HUES64 (cell line): ENCODE results near the gene SND1.

ENCODE experiments used
- H3K27ac ChIP-seq: 2 replicates; pipeline ENCODE4 v1.7.0; 2013; ENCODE audit warnings: low read depth, low read length, inconsistent platforms
- H3K27me3 ChIP-seq: 2 replicates; pipeline ENCODE4 v1.6.1; 2013; ENCODE audit warnings: mild to moderate bottlenecking, low read length; ENCODE audit not compliant: insufficient read depth
- H3K36me3 ChIP-seq: 2 replicates; pipeline ENCODE4 v1.6.1; 2013; ENCODE audit warnings: mild to moderate bottlenecking, low read length; ENCODE audit not compliant: insufficient read depth
- H3K4me1 ChIP-seq: 2 replicates; pipeline ENCODE4 v1.6.1; 2013; ENCODE audit warnings: mild to moderate bottlenecking, low read length, moderate library complexity; ENCODE audit not compliant: insufficient read depth
- H3K4me3 ChIP-seq: 2 replicates; pipeline ENCODE4 v1.5.1; 2013; ENCODE audit warnings: mild to moderate bottlenecking, low read length, moderate library complexity
- H3K9ac ChIP-seq: 2 replicates; pipeline ENCODE4 v1.6.1; 2013; ENCODE audit warnings: mild to moderate bottlenecking, low read depth, low read length
- H3K9me3 ChIP-seq: 2 replicates; pipeline ENCODE4 v1.6.1; 2013; ENCODE audit warnings: low read depth, low read length; ENCODE audit not compliant: insufficient read depth
- WGBS: fragments of 150-250, 120-280 bp; methylation state at CpG from one replicate; pipeline ENCODE4 v1.1.7; 2013; ENCODE audit warnings: missing lambda C conversion rate; 5-methylcytosine and 5-hydroxymethylcytosine counted together

SND1 gene

DNA sequence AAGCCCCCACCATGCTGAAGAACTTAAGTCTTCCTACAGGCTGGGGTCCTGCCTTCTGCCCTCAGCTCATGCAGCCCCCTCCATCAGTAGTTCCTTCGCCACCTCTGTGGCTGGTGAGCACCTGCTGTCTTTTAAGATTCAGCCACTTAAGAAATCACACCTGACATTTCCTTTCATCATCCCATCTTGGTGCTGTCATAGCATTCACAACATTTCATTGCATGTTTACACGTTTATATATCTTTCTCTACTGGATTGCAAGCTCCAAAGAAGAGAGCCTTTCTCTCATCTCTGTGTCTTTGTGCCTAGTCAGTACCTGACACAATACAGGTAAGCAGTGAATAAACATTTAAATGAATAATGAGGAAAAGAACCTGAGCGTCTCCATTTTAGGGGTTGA, 38.3 kb downstream of the SND1 start:
- no peak overlapping the region for H3K27ac ChIP-seq
- no peak overlapping the region for H3K9ac ChIP-seq
- WGBS = 93% methylated on average over 3 of the region's 3 CpGs
- no peaks in the 10 kb centered on the region for H3K27me3 ChIP-seq
- H3K36me3 ChIP-seq = peaks cover 73% of the 10 kb centered on the region
- H3K4me3 ChIP-seq = no peak overlapping the region
- no peaks in the 10 kb centered on the region for H3K9me3 ChIP-seq
- peaks cover 5% of the 10 kb centered on the region for H3K4me1 ChIP-seq

DNA sequence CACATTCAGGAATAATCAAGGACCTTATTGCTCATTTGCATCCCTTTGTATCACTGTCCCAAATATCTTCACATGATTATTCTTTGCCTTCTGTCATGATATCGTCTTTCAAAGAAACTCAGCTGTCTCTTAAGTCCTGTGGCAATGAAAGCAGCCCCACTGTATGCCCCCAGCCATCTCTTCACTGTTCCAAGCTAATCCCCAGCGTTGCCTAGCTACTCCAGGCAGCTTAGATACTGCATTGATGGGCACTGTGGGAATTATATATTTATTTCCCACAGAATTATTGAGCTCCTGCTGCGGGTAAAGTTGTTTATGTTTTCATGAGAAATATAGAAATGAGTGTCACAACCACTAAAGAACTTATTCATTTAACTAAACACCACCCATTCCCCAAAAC, 38.8 kb downstream of the SND1 start:
- Histone ChIP-seq H3K4me1 (peaks cover under 1% of the 10 kb centered on the region; the same call in 1 of the 2 replicates), H3K27me3 (no peaks in the 10 kb centered on the region), H3K27ac (no peak overlapping the region), H3K9ac (no peak overlapping the region), H3K36me3 (peaks cover 78% of the 10 kb centered on the region), H3K4me3 (no peak overlapping the region), H3K9me3 (no peaks in the 10 kb centered on the region)
- 97% methylated on average over 2 of the region's 3 CpGs for WGBS

DNA sequence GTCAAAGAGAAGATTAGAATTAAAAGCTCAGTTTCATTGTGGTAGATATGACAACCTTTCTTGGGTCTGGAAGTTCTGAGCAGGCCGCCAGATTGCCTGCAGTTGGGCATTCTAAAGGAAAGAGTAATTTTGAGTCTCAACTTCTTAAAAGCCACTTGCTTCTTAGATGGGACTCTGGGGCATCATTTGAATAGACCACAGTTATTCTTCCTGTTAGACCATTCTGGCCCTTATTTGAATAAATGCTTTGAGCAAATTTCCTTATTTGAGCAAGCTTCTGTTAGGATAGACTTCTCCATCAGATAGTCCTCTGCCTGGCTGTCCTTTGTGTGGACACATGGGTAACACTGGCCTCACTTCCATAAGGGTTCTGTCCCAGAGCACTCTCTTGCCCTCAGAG, 40.2 kb downstream of the SND1 start:
- H3K36me3 ChIP-seq = peaks cover 79% of the 10 kb centered on the region
- no peaks in the 10 kb centered on the region for H3K9me3 ChIP-seq
- no peaks in the 10 kb centered on the region for H3K4me1 ChIP-seq
- H3K4me3 ChIP-seq = no peak overlapping the region
- WGBS = 94% methylated on average over 1 of the region's 1 CpG
- no peak overlapping the region for H3K27ac ChIP-seq
- H3K27me3 ChIP-seq = no peaks in the 10 kb centered on the region
- H3K9ac ChIP-seq = no peak overlapping the region

DNA sequence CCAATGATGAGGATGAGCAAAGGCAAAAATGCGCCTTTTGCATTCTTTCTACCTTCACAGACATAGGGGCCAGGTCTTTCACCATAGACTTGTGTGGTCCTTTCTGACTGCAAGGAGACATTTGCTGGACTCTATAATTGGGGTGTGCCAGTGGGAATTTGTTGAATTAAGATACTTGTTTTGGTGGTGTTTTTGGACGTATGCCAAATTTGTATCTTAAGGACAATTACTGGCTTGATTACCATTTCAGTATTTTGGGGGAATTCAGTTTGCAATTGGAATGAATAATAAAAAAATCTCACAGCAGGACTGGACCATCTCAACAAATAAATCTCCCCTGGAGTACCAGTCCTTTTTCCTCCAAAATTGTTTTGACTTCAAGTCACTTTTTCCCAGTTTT, 47.9 kb downstream of the SND1 start:
- Histone ChIP-seq H3K4me1 (no peaks in the 10 kb centered on the region), H3K27ac (no peak overlapping the region), H3K27me3 (no peaks in the 10 kb centered on the region), H3K9ac (no peak overlapping the region), H3K36me3 (peaks cover 100% of the 10 kb centered on the region), H3K9me3 (no peaks in the 10 kb centered on the region), H3K4me3 (no peak overlapping the region)
- WGBS = 96% methylated on average over 2 of the region's 2 CpGs

DNA sequence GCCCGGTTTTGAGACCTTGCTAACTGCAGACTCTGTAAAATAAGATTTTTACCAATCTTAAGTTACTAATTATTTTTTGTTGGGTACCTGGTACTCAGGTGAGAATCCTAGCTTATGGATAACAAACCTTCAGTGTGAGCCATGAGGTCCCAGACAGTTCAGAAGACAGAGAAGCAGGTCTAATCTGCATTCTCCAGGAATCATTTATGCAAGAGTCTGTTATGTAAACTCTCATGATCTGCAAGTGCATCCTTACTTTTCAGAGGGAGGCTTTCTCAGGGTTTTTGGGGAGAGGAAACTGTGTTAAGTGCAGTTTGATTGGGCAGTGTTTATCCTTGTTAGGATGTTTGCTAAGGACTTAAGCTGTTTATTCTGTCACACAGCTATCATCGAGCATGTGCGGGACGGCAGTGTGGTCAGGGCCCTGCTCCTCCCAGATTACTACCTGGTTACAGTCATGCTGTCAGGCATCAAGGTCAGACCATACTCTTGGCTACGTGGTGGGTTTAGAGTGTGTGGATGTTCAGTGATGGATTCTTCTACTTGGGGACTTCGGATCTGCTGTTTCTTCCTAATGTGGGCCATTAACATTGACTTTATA, 50.2 kb downstream of the SND1 start:
- Histone ChIP-seq H3K36me3 (peaks cover 100% of the 10 kb centered on the region), H3K9me3 (no peaks in the 10 kb centered on the region), H3K4me3 (no peak overlapping the region), H3K27ac (no peak overlapping the region), H3K4me1 (no peaks in the 10 kb centered on the region), H3K9ac (no peak overlapping the region), H3K27me3 (no peaks in the 10 kb centered on the region)
- 88% methylated on average over 6 of the region's 6 CpGs for WGBS

DNA sequence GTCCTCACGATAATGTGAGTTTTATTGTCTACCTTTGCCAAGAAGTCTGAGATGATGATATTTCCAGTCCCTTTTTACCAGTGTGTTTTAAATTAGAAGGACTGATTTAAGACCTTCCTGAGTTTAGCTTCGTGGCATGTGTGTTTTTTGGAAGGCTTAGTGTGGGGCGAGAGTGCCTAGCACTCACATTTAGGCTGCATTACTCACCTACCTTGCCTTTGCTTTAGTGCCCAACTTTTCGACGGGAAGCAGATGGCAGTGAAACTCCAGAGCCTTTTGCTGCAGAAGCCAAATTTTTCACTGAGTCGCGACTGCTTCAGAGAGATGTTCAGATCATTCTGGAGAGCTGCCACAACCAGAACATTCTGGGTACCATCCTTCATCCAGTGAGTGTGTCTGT, 50.9 kb downstream of the SND1 start:
- H3K9me3 ChIP-seq = no peaks in the 10 kb centered on the region
- H3K27ac ChIP-seq = no peak overlapping the region
- no peaks in the 10 kb centered on the region for H3K27me3 ChIP-seq
- 96% methylated on average over 7 of the region's 7 CpGs for WGBS
- peaks cover 100% of the 10 kb centered on the region for H3K36me3 ChIP-seq
- no peaks in the 10 kb centered on the region for H3K4me1 ChIP-seq
- no peak overlapping the region for H3K9ac ChIP-seq
- no peak overlapping the region for H3K4me3 ChIP-seq

DNA sequence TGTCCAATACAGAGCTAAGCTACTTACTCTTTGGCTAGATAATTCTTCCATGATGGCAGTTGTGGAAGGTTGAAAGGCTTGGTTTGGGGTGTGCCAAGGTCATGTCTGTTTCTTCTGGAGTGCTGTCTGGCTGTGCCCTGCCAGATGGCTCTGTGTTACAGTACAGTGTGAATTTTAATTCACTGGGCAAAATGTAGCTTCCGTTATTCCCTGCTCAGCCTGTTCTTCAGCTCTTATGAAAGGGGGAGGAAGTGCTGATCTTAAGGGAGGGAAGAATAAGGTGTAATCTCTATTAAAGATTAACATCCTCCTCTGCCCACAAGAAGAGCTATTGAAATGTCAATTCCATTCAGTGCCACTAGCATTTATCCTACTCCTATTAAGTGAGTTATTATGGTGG, 52.2 kb downstream of the SND1 start:
- Histone ChIP-seq H3K27me3 (no peaks in the 10 kb centered on the region), H3K9me3 (no peaks in the 10 kb centered on the region), H3K27ac (no peak overlapping the region), H3K4me1 (no peaks in the 10 kb centered on the region), H3K9ac (no peak overlapping the region), H3K36me3 (peaks cover 100% of the 10 kb centered on the region), H3K4me3 (no peak overlapping the region)
- WGBS = 90% methylated on average over 1 of the region's 1 CpG

DNA sequence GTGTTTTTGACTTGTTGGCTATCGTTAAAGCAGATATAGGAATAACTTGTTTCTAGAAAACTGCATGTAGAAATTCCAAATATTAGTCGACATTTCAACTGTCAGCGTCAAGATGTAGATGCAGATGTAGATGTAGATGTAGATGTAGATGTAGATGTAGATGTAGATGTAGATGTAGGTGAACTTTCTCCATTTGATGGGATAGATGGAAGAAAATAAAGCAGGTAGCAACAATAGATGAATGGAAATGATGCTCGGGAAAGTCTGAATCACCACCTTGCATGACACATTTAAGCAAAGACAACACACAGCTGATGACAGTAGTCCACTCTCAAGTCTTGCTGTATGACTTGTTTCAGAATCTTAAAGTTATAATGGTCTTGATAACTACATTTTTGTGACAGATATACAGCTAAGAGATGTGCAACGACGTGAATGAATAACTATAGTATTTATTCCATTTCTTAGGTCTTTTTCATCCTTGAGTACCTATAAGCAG, 53.5 kb downstream of the SND1 start:
- H3K36me3 ChIP-seq = peaks cover 100% of the 10 kb centered on the region
- no peaks in the 10 kb centered on the region for H3K4me1 ChIP-seq
- H3K9ac ChIP-seq = no peak overlapping the region
- no peaks in the 10 kb centered on the region for H3K27me3 ChIP-seq
- no peak overlapping the region for H3K4me3 ChIP-seq
- WGBS = 96% methylated on average over 6 of the region's 6 CpGs
- H3K9me3 ChIP-seq = peaks cover under 1% of the 10 kb centered on the region; the same call in 1 of the 2 replicates
- H3K27ac ChIP-seq = no peak overlapping the region

DNA sequence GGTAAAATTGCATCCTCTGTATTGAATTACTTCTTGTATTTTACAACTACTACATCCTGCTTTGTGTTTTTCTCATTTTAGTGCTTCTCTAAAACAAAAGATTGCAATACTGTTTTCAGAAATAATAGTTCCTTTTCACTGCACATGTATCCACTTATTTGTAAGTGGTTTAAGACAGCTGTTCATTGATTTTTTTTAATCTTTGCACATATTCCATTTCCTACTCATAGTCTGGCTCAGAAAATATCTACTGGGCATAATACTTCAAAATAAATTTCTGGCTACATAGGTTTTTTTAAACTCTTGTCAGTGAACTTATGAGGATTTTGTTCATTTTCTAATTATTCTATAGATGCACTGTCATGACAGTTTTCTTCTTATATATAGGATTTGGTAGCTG, 54.8 kb downstream of the SND1 start:
- no peaks in the 10 kb centered on the region for H3K27me3 ChIP-seq
- peaks cover 7% of the 10 kb centered on the region for H3K9me3 ChIP-seq
- H3K4me3 ChIP-seq = no peak overlapping the region
- H3K27ac ChIP-seq = no peak overlapping the region
- peaks cover 99% of the 10 kb centered on the region for H3K36me3 ChIP-seq
- no peak overlapping the region for H3K9ac ChIP-seq
- no peaks in the 10 kb centered on the region for H3K4me1 ChIP-seq

DNA sequence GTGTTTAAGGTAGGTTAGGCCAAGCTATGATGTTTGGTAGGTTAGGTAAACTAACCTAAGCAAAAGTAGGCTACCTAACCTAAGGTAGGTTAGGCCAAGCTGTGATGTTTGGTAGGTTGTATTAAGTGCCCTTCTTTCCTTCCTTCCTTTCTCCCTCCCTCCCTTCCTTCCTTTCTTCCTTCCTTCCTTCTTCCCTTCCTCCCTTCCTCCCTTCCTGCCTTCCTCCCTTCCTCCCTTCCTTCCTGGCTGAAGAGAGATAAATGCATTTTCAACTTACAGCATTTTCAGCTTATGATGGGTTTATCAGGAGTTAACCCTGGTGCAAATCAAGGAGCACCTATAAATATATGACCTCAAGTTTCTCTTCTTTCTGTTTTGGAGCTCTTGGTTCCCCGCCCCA, 56.2 kb downstream of the SND1 start:
- H3K9ac ChIP-seq = no peak overlapping the region
- WGBS = 73% methylated on average over 1 of the region's 1 CpG
- H3K9me3 ChIP-seq = peaks cover 7% of the 10 kb centered on the region
- H3K4me1 ChIP-seq = no peaks in the 10 kb centered on the region
- H3K27me3 ChIP-seq = no peaks in the 10 kb centered on the region
- H3K27ac ChIP-seq = no peak overlapping the region
- H3K36me3 ChIP-seq = peaks cover 97% of the 10 kb centered on the region
- no peak overlapping the region for H3K4me3 ChIP-seq

DNA sequence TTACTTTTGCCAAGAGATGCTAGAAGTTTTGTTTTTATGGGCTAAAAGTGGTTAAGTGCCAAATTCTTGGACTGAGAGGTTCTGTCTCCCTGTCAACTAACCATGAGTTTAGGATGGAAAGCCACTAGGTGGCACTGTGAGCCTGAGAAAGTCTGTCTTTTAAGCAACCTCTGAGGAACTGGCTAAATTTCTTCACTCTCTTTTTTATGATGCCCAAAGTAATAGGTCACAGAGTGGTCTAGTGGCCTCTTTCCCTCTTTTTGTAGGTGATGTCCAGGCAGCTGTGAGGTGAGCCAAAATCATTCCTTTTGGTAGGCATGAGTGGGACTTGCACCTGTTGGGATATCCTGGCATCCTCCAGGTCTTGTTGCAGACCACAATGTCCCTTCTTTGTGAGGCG, 56.8 kb downstream of the SND1 start:
- peaks cover 7% of the 10 kb centered on the region for H3K9me3 ChIP-seq
- H3K36me3 ChIP-seq = peaks cover 96% of the 10 kb centered on the region
- H3K27me3 ChIP-seq = no peaks in the 10 kb centered on the region
- H3K4me1 ChIP-seq = no peaks in the 10 kb centered on the region
- no peak overlapping the region for H3K4me3 ChIP-seq
- no peak overlapping the region for H3K9ac ChIP-seq
- H3K27ac ChIP-seq = no peak overlapping the region
- WGBS = 100% methylated on average over 1 of the region's 1 CpG

DNA sequence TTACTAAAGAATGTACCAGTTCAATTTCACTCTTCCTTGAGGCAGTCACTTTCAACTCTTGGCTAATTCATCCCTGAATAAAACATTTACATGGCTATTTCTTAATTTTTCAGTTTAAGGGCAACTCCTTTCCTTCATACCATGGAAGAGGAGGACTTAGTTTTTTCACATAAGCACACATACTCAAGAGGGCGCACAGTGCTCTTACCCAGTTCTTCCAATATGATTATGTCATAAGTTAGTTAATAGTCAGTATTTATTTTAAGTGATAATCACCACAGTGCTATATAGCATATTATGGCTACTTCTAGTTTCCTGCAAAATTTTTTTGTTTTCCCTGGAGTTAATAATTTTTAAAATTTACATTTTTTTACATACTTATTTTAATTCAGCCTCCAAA, 58.6 kb downstream of the SND1 start:
- no peaks in the 10 kb centered on the region for H3K4me1 ChIP-seq
- H3K36me3 ChIP-seq = peaks cover 89% of the 10 kb centered on the region
- WGBS = no CpG with 5 or more reads among the region's 1 CpG

More for the DNA sequence above, 58.6 kb downstream of the SND1 start:
- peaks cover 7% of the 10 kb centered on the region for H3K9me3 ChIP-seq
- H3K27ac ChIP-seq = no peak overlapping the region
- H3K4me3 ChIP-seq = no peak overlapping the region
- no peak overlapping the region for H3K9ac ChIP-seq
- no peaks in the 10 kb centered on the region for H3K27me3 ChIP-seq
